CD4-positive, alpha-beta T cell (primary cell): ENCODE data around the gene HOXD11. TPM values are rescaled to one million over a fixed set of nuclear protein-coding genes. Genes with fewer than 3 reads are reported as not detected.

ENCODE experiments used
- ATAC-seq: fragments of 200-7000 bp; cut with Tn5 transposase; one replicate; pipeline ENCODE4 v1.10.0; 2022; ENCODE audit warnings: mild to moderate bottlenecking; ENCODE audit not compliant: poor library complexity
- CTCF ChIA-PET: fragments of 350-600 bp; sonication (Branson Sonifier 250); formaldehyde crosslinking; loops from one replicate; lab custom pipeline; 2021; ENCODE audit warnings: antibody characterized with exemption, inconsistent platforms; lab: Charles Lee
- POLR2A ChIA-PET: fragments of 350-600 bp; sonication (Branson Sonifier 250); formaldehyde crosslinking; loops from one replicate; lab custom pipeline; 2021; ENCODE audit warnings: antibody characterized with exemption, inconsistent platforms; lab: Charles Lee
- DNase-seq, 14 experiments: peaks; one replicate each; pipeline ENCODE4 v3.0.0-alpha.2; 2013 to 2020; ENCODE audit warnings: mixed read lengths in 2 of 14
- H3K27ac ChIP-seq, 2 donors: one replicate each; pipeline versions ENCODE4 v1.5.1 to v1.7.0; 2013; ENCODE audit warnings: low read length in 2 of 2, low read depth in 1 of 2, mild to moderate bottlenecking in 1 of 2
- H3K27me3 ChIP-seq, 2 experiments: 1 replicate in 1 of 2; 2 replicates in 1 of 2; pipeline versions ENCODE4 v1.6.1 to v1.7.0; 2013; ENCODE audit warnings: low read length in 2 of 2, control low read depth in 1 of 2, mild to moderate bottlenecking in 1 of 2, moderate library complexity in 1 of 2; ENCODE audit not compliant: insufficient read depth in 2 of 2, control insufficient read depth in 1 of 2
- H3K36me3 ChIP-seq: one replicate; pipeline ENCODE4 v1.6.1; 2013; ENCODE audit warnings: low read length, control low read depth; ENCODE audit not compliant: insufficient read depth
- H3K4me1 ChIP-seq: one replicate; pipeline ENCODE4 v1.6.1; 2013; ENCODE audit warnings: low read length, control low read depth; ENCODE audit not compliant: insufficient read depth
- H3K4me3 ChIP-seq: one replicate; pipeline ENCODE4 v1.5.1; 2013; ENCODE audit warnings: mild to moderate bottlenecking, low read length, moderate library complexity
- H3K9me3 ChIP-seq, 2 experiments: 1 replicate in 1 of 2; 2 replicates in 1 of 2; pipeline versions ENCODE4 v1.6.1 to v1.7.0; 2013; ENCODE audit warnings: low read length in 2 of 2, mild to moderate bottlenecking in 2 of 2, control low read depth in 1 of 2, moderate library complexity in 1 of 2; ENCODE audit not compliant: control insufficient read depth in 1 of 2, insufficient read depth in 1 of 2
- H3K27ac Mint-ChIP-seq: one replicate; pipeline ENCODE4 v1.8.0; 2020; ENCODE audit warnings: mixed read lengths
- H3K27me3 Mint-ChIP-seq: one replicate; pipeline ENCODE4 v1.8.0; 2021; ENCODE audit warnings: mixed read lengths
- H3K36me3 Mint-ChIP-seq: one replicate; pipeline ENCODE4 v1.8.0; 2021; ENCODE audit warnings: low read depth, mixed read lengths
- H3K4me1 Mint-ChIP-seq: one replicate; pipeline ENCODE4 v1.8.0; 2021; ENCODE audit warnings: low read depth, mixed read lengths
- H3K4me3 Mint-ChIP-seq: one replicate; pipeline ENCODE4 v1.8.0; 2020; ENCODE audit warnings: mild to moderate bottlenecking, mixed read lengths
- H3K9me3 Mint-ChIP-seq: one replicate; pipeline ENCODE4 v1.8.0; 2020; ENCODE audit warnings: mixed read lengths
- CTCF ChIP-seq: fragments of 200-600 bp; IDR thresholded peaks from one replicate; pipeline ENCODE4 v1.8.0; 2022; ENCODE audit warnings: antibody characterized with exemption, mild to moderate bottlenecking
- intact Hi-C, 2 experiments: fragments of 100-400 bp; cut with DNase I in 1 of 2; cut with micrococcal nuclease in 1 of 2; formaldehyde crosslinking; loops; one replicate each; pipeline versions ENCODE4 v1.15.1 to v1.9.0; 2023 to 2025; cut with DNase I, micrococcal nuclease
- total RNA-seq, 174 experiments: library from RNA in 2 of 174; stranded (reverse) in 2 of 174; gene quantifications; one replicate each; pipeline ENCODE4 v1.2.3 and lab custom pipeline; 2021 to 2026

The HOXD11 gene
- total RNA-seq, 2 experiments from 2014 or later, result not detected

GRCh38 chr2:176090862-176091261 lies 16.2 kb upstream of the HOXD11 start:
- no peak overlapping the region for H3K4me3 ChIP-seq
- ChIA-PET CTCF (no interaction called here), POLR2A (no interaction called here)
- peaks cover 88 to 93% of the 10 kb centered on the region in 2 experiments for H3K27me3 ChIP-seq
- peaks cover 9% of the 10 kb centered on the region for H3K36me3 Mint-ChIP-seq
- H3K27me3 Mint-ChIP-seq, result peaks cover 93% of the 10 kb centered on the region
- H3K4me3 Mint-ChIP-seq, result peak overlapping the region; percentile 8
- H3K36me3 ChIP-seq, result no peaks in the 10 kb centered on the region
- ATAC-seq (no peak), DNase-seq (no peak)
- peaks cover 7% of the 10 kb centered on the region for H3K9me3 Mint-ChIP-seq
- H3K27ac Mint-ChIP-seq, result no peak overlapping the region
- H3K4me1 Mint-ChIP-seq, result peaks cover 39% of the 10 kb centered on the region
- no peak overlapping the region for H3K27ac ChIP-seq
- no peak for TF ChIP-seq CTCF
- intact Hi-C loops, result loop anchor here in 1 of 2 experiments (10.0 kb wide), 2 partner anchors 726 to 1396 kb away; no protein-coding TSS in a partner anchor
- peaks cover 32% of the 10 kb centered on the region for H3K4me1 ChIP-seq
- peaks cover 13 to 44% of the 10 kb centered on the region in 2 experiments for H3K9me3 ChIP-seq

- peaks cover 30% of the 10 kb centered on the region for H3K4me1 ChIP-seq
- H3K36me3 Mint-ChIP-seq, result peaks cover 5% of the 10 kb centered on the region
- no peak for ATAC-seq
- H3K27ac ChIP-seq, result no peak overlapping the region
- H3K4me3 Mint-ChIP-seq, result peak overlapping the region; percentile 49
- TF ChIP-seq CTCF, result no peak
- ChIA-PET POLR2A (interaction anchor here (0.5 kb wide), 1 partner anchor 40 kb away, joined by 3 read pairs; no protein-coding TSS in a partner anchor), CTCF (no interaction called here)
- H3K27ac Mint-ChIP-seq, result peak overlapping the region; percentile 12
- DNase-seq, result peak in 1 of 14 experiments; percentile 30
- H3K36me3 ChIP-seq, result no peaks in the 10 kb centered on the region
- H3K9me3 Mint-ChIP-seq, result peaks cover 7% of the 10 kb centered on the region
- H3K27me3 Mint-ChIP-seq, result peaks cover 93% of the 10 kb centered on the region
- H3K4me3 ChIP-seq, result no peak overlapping the region
- peaks cover 43% of the 10 kb centered on the region for H3K4me1 Mint-ChIP-seq
- peaks cover 88 to 92% of the 10 kb centered on the region in 2 experiments for H3K27me3 ChIP-seq
- intact Hi-C loops, result loop anchor here in 1 of 2 experiments (10.0 kb wide), 2 partner anchors 727 to 1397 kb away; no protein-coding TSS in a partner anchor
- peaks cover 13 to 38% of the 10 kb centered on the region in 2 experiments for H3K9me3 ChIP-seq
These were observed 15.5 kb upstream of the HOXD11 start for GRCh38 chr2:176091329-176092258.

- DNase-seq (peak in 1 of 14 experiments; percentile 30), ATAC-seq (no peak)
- POLR2A ChIA-PET, result interaction anchor here (0.5 kb wide), 1 partner anchor 39 kb away, joined by 3 read pairs; no protein-coding TSS in a partner anchor
- CTCF ChIA-PET, result no interaction called here
- no peaks in the 10 kb centered on the region for H3K36me3 Mint-ChIP-seq
- peaks cover 93% of the 10 kb centered on the region for H3K27me3 Mint-ChIP-seq
- Histone ChIP-seq H3K36me3 (no peaks in the 10 kb centered on the region), H3K9me3 (peaks cover 13 to 37% of the 10 kb centered on the region in 2 experiments), H3K27me3 (peaks cover 89 to 92% of the 10 kb centered on the region in 2 experiments), H3K27ac (no peak within 1 kb of the TSS), H3K4me1 (peaks cover 39% of the 10 kb centered on the region), H3K4me3 (no peak within 1 kb of the TSS)
- no peak for TF ChIP-seq CTCF
- intact Hi-C loops, result loop anchor here in 1 of 2 experiments (10.0 kb wide), 2 partner anchors 728 to 1398 kb away; no protein-coding TSS in a partner anchor
- H3K9me3 Mint-ChIP-seq, result peaks cover 3% of the 10 kb centered on the region
- H3K4me1 Mint-ChIP-seq, result peaks cover 46% of the 10 kb centered on the region
- peak within 1 kb of the TSS; percentile 49 for H3K4me3 Mint-ChIP-seq
- H3K27ac Mint-ChIP-seq, result peak within 1 kb of the TSS; percentile 12
These were observed 14.6 kb upstream of the HOXD11 start, which contains the start of gene HOXD13 for GRCh38 chr2:176092270-176093144. TSS of gene HOXD13 (plus strand) at chr2:176092721. CDS start at chr2:176092891, 170 bp downstream.
